ENCODE measurements around the gene NEK11.

The NEK11 gene

DNA sequence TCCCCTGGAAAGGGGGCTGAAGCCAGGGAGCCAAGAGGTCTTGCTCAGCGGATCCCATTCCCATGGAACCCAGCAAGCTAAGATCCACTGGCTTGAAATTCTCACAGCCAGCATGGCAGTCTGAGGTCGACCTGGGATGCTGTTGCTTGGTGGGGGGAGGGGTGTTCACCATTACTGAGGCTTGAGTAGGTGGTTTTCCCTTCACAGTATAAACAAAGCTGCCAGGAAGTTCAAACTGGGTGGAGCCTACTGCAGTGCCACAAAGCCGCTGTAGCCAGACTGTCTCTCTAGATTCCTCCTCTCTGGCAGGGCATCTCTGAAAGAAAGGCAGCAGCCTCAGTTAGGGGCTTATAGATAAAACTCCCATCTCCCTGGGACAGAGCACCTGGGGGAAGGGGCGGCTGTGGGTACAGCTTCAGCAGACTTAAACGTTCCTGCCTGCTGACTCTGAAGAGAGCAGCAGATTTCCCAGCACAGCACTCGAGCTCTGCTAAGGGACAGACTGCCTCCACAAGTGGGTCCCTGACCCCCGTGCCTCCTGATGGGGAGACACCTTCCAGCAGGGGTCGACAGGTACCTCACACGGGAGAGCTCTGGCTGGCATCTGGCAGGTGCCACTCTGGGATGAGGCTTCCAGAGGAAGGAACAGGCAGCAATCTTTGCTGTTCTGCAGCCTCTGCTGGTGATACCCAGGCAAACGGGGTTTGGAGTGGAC is 15.8 kb downstream of the NEK11 start:
- peak; percentile 24 for DNase-seq

DNA sequence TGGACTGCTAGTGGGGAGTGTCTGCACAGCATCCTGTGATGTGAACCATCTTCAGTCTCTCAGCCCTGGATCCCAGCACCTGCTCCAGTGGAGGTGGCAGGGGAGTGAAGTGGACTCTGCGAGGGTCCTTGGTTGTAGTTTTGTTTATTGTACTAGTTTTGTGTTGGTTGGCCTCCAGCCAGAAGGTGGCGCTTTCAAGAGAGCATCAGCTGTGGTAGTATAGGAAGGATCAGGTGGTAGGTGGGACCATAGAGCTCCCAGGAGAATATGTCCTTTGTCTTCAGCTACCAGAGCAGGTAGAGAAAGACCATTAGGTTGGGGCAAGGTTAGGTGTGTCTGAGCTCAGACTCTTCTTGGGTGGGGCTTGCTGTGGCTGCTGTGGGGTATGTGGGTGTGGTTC is 20.9 kb downstream of the NEK11 start:
- no peak for DNase-seq

DNA sequence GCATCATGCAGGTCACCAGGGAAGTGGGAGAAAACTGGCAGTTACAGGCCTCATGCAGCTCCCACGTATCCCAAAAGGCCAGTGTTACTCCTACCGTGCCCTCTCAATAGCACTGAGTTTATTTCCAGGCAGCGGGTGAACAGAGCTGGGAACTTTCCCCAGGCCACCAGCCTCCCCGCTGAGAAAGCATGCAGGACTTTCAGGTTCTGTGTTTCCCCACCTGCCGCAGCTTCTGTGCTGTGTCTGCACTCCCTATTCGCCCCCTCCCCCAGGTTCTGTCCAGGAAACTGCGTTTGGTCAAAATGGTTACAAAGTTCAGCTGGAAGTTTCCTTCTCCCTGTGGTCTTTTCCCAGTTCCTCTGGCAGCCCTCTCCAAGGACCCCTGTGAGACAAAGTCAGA is 21.4 kb downstream of the NEK11 start:
- DNase-seq: no peak

DNA sequence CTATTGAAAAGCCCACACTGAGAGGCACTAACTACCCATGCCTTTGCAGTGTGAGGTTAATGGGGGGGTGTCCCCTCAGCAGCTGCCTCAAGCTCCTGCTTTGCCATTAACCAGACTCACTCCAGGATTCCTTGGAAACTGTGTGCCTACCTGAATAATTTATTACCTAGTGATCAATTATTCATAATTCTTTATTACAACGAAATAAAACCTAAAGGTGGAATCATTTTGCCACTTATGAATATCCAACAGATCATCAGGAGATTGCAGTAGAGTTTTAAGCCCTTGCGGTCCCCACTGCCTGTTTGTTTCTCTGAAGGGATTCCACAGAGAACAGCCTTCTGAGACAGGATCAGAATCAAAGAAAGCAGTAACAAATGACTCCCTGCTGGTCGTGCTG is 23.3 kb downstream of the NEK11 start:
- DNase-seq: no peak

DNA sequence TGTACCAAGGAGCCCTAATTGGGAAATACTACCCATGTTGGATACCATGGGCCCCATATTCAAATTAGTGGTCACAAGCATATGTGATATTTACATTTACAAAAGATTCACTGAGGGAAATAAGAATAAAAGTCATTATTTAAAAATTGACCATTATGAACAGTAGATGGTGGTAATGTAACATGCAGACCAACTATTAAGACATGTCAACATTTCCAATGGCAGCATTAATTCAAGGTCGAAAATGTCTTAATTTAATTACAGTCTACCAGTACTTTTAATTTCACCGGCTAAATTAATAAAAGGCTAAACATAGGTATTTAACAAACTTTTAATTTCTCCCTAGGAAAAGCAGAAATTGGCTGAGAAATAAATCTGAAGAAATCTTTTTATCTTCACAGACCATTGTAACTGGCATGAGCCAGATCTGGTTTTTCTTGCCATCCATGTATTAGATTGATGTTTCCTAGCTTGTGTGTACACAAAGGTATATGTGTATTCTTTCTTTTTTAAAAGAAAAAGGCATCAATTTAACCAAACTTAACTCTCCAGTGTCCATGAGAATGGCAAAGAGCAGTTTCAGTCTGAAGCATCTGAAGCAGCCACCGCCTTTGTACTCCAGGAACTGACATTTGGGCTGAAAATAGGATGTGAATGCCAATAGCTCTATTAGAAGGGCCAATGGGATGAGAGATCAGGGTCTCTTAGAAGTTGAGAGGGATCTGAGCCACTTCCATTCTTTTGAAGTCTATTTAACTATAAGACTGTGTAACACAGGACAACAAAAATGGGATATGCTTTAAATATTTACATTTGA is 26.6 kb downstream of the NEK11 start:
- no peak for DNase-seq

DNA sequence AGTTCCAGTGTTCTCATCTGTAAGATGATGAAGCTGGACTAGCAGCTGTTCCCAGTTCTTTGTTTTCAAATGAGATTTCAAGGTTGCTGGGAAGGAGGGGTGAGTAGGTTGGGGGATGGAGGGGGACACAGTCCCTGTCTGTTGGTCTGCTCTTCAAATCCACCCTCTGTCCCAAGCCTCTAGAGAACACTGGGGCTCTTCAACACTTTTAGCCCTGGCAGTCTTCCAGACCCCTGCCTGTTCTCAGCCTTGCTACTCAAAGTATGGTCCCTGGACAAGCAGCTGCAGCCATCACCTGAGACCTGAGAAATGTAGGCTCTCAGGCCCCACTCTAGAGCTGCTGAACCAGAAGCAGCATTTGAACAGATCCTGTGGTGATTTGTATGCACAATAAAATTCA is 41.3 kb downstream of the NEK11 start:
- no peak for DNase-seq

DNA sequence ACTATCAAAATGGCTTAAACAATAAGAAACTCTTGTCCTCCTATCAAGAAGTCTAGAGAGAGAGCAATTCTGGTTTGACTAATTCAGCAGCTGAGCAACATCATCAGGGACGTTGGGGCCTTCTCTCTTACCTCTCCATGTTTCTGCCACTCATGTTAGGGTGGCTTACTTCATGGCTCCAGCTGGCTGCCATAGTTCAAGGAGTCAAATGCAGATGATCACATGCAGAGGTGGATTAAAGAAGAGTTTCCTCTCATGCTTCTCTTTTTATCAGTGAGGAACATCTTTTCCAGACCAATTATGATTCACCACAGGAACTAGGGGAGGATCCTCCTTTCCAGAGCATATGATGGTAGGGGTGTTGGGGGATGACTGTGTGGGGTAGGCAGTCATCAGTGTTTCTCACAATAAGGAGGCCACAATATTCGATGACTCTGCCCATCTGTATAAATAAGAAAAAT is 45.5 kb downstream of the NEK11 start:
- DNase-seq: no peak

DNA sequence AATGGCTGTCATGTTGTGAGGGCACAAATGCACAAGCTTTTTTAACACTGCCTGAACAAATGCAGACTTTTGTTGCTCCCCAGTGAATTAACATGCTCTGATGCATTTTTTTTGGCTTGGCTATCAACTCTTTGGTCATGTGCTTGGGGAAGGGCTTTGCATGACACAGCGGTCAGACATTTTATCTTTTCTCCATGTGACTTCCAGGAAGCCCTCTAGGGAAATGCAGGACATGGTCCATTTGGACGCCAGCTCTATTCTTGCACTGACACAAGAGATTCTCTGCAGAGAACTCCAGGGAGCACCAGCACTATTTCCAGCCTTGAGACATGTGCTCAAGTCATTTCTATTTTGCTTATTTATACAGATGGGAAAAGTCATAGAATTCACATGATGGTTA is 46.2 kb downstream of the NEK11 start:
- no peak for DNase-seq

DNA sequence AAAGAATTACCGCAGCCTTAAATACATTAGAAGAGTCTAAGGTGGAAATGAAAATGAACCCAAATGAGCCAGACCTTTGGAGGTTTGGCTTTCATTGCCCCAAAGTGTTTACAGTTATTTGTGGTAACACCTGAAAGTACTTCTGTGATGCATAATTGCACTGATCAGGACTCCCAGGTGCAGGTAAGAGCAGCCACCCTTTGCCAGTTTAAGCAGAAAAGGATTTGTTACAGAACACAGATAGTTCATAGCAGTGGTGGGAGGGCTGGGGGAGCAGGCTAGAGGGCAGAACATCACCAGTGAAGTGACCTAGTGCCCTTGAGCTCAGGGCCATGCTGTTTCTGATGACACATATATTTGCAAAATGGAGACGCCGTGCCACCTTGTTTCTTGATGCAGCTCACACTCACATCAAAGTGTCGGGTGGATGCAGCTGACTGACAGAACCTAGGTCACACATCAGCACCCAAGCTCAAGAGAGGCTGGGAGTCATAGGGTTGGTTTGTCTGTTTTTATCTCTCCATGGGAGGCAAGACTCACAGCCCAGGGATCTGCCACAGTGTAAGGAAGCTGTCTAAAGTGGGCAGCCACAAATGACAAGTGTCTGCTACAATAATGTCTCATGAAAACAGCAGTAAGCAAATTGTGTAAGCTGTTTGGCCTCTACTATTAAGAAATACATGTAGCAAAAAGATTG is 49.1 kb downstream of the NEK11 start:
- DNase-seq: no peak

DNA sequence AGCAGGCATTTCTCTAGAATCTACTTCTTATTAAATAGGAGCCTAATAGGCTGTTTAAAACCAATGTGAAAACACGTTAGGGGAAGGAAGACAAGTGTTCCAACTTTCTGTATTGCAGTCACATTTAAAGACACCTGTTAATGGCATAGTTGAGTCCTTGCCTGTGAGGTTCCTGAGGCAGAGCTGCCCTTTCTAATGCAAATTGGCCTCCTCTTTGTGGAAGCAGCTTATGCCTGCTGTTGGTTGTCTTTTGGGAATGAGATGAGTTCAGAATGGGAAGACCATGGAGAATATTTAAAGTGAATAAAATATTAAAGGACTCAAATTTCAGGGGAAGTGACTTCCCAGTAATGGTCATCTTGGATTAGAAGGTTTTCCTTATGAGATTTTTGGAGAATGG is 51.2 kb downstream of the NEK11 start:
- DNase-seq: no peak

DNA sequence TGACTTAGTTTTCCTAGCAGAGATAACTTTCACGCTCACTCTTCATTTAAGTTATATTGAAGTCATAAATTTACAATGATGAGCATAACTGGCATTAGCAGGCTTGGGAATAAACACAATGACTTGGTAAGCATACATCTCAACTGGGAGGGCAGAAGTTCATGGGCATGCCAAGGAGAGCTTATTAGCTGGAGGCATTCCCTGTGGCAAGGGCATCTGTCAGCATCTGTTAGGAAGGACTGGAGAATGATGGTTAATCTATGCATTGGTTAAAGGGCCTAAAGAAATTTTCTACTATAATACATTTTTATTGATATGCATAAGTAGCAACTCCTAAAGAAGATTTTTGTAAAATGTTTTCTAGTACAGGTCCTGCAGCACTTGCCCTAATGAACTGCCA is 52.4 kb downstream of the NEK11 start:
- DNase-seq: no peak

DNA sequence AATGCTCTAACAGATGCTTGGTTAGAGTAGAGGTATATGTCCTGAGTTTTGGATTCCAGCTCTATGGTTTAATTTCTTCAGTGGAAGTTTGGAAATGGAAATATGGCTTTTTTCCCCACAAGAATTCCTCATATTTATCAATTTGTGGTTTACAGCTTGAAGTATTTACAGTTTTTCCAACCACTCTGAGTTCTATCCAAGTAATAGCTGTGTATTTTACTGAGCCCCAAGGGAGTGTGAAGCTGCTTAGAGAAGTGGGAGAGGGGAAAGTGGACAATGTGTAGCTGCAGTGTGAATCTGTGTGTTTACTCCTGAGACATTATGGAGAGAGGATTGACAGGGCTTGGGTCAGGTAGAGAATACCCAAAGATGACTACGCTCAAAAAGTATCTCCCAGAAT is 54.5 kb downstream of the NEK11 start:
- no peak for DNase-seq

DNA sequence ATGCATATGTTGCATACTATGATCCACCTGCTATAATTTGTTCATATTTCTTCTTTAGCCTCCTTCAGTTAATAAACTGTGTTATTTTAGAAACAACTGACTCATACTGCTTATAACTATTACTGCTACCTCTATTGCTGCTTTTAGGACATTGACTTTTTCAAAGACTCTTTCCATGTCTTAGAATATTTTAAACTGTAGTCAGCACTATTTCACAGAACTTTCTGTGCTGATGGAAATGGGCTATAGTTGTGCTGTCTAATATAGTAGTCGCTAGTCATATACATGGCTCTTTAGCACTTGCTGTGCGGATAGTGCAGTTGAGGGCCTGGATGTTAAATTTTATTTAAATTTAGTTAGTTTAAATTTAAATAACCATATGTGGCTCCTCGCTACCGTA is 55.6 kb downstream of the NEK11 start:
- DNase-seq: no peak

DNA sequence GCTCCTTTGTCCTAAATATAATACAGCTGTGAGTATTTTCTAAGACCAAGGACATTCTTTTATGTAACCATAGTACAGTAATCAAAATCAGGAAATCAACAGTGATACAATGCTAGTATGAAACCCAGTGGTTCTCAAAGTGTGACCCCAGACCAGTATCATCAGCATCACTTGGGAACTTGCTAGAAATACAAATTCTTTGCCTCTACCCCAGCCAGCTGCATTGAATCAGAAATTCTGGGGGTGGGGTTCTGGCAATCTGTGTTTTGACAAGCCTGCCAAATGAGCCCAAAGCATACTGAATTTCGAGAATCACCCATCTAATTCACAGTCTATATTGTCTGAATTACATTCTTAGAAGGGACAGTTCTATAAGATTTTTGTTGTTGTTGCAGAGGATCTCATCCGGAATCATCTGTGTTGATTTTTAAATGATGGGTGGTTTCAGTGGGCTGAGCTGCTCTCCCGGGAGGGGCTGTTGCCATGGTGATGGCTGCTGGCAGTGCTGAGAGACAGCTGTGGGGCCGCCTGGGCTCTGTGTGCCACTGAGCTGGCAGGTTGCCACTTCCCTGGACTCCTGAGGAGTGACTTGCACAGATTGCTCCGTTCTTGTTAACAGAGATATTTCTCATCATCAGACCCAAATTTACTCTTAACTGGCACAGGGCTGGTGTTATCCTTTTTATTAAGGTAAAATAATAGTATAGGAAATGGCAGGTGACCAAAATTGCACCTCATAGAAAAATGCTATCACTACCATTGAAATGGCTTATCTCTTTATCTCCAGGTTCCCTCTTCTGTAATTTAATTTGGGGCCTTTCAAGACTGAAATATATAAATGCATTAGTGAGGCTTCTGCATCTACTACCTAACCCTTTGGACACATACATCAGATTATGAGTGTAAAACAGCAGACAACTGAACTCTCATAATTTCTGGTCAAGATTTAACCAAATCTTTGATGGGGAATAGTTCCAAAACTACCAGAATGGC is 56.5 kb downstream of the NEK11 start:
- no peak for DNase-seq

DNA sequence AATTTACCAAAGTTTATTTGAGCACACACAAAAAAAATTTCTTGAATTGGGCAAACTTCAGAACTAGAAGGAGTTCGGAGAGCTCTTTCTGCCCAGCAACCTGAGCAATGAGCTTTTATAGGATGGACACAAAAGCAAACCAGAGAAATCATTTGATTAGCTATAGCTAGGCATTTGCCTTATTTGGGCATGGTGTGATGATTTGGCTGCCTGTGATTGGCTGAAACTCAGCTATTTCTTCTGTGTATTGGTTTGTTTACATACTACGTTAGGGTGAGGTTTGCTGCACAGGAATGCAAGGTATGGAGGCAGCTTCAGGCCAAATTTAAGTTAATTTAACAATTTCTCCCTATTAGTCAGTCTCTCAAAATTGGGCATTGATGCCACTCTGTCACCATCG is 65.1 kb downstream of the NEK11 start:
- DNase-seq: no peak

DNA sequence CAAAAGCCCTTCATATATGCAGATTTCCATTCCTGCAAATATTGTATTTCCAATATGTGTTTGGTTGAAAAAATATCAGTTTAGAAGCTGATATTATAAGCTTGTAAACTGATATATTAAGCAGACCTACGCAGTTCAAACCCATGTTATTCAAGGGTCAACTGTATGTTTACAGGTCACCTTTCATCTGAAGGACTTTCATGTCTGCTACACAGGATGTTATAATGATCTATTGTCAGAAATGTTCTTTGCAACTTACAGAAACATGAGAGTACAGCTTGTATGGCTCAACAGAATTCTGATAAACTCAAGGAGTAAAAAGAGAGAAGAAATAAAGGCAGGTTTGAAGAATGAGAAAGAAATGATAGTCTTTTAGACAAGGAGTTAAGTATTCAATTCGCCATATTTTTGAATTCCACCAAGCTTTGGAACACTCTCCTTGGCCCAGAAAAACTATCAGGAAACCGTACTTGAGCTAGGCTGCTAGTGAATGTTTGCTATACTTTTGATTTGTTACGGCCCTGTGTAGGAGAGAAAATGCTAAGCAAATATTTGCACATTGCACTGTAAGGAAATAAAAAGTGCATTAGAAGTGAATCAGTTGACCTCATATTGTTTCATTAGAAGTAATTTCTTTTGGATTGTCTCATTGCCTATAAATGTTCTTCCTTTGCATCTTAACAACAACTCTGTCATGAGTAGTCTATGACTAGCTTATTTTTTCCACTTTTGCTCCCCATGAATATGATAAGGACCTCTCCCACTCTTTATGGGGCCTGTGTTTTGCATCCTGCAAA is 81.2 kb downstream of the NEK11 start:
- no peak for DNase-seq

DNA sequence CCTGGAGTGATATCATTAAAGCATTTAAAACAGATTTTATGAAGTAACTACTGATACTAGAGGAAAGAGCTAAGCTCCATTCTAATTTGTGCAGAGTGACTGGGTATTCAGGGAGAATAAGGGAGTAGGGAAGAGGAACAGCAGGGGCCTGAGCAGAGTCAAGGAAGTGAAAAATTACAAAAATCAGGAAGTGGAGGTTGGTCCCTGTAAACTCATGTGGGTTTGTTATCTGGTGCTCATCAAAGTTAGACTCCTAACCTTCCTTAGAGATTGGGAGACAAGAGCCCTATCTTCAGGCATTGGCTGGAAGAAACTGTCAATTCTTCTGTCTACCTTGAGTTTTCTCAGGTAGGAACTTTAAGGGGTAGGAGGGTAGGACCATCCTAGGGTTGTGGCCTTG is 82.5 kb downstream of the NEK11 start:
- no peak for DNase-seq

DNA sequence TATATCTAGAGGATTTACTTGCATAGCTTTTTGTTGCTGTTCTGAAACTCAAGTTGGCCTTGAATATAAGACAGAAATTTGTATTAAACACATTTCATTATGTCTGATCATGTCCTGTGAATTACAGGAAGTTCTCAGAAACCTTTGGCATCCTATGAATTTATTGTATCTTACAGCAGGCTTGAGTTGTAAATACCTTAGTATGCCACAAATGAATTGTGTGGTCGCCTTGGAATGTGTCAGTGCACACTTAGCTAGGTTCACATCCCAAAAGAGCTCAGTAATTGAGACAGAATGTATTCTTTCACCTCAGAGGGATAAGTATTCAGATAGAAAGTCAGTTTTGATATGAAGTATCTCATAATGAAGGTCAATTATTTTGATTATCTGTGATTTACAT is 83.4 kb downstream of the NEK11 start:
- DNase-seq: no peak

DNA sequence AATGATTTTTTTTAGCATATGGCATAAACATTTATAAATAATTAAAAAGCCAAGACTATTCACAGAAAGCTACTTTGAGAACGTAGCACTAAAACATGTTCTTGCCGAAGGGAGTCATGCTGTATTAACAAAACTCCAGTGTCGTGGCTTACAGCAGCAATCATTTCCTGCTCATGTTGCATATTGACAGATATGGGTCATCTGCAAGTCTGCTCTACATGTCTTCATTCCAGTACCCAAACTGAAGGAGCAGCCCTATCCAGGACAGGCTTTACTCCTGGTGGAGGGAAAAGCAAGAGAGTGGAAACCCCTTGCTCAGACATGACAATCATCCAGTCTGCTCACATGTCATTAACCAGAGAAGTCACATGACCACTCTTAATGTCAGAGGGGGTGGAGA is 87.6 kb downstream of the NEK11 start:
- DNase-seq: no peak

DNA sequence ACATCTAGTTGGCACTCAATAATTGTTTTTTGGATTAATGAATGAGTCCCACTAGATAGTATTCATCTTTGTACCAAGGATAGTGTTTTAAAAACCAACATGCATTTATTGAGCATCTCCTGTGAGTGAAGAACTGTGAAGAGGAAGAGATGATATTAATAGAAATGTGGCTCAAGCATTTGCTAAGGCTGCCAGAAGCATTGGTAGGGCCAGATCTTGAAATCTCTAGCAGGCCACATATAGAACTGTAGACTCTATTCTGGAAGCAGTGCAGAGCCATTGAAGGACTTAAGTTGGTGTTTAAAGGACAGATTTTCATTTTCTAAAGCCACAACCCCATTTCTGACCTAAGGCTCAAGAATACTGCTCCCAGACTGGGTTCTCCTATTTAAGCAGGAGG is 99.0 kb downstream of the NEK11 start:
- no peak for DNase-seq

DNA sequence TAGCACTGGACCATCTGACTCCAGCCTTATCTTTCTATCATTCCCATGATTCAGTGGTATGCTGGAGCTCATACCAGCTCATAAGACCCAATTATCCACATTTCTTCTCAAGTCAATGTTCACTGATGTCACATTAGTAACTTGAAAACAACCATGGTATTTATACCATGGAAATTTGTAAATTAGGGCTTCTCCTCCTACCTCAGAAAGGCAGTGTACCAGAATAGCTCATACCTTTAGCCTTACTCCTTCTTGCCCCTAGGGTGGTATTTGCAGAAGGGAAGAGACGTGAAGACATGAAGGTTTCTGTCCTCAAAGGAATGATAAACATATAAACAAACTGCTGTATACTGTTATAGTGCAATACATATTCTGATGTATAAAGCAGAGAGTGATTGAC is 114.2 kb downstream of the NEK11 start:
- no peak for DNase-seq

DNA sequence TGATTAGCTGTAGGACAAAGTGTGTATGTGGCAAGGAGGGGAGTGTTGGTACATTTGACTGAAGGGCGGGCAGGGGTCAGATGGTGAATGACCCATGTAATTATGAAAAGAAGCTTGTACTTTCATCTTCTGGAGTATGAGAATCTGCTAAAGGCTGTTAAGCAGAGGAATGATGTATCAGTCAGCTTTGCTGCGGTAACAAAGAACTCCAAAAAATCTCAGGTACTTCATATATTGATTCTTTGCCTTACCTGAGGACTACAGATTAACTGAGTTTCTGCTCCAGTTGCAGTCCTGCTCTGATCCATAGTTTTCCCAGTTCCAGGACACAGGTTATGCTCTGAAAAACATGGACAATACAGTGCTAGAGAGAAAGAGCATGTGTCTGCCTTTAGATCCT is 115.1 kb downstream of the NEK11 start:
- DNase-seq: no peak
